Lung (tissue), 12 donors: ENCODE data around the gene PRKCH. TPM values are rescaled to one million over a fixed set of nuclear protein-coding genes. Genes with fewer than 3 reads are reported as not detected.

ENCODE experiments used
- ATAC-seq: fragments of 200-7000 bp; cut with Tn5 transposase; one replicate; pipeline ENCODE4 v1.9.1; 2020; ENCODE audit warnings: moderate number of reproducible peaks; ENCODE audit not compliant: insufficient read depth, low FRiP score
- DNase-seq, 3 donors: peaks; one replicate each; pipeline ENCODE4 v3.0.0-alpha.2; 2013 to 2017
- H3K27ac ChIP-seq, 2 donors: one replicate each; pipeline ENCODE4 v1.5.1; 2013; ENCODE audit warnings: mild to moderate bottlenecking in 2 of 2, moderate library complexity in 2 of 2, control low read depth in 1 of 2, inconsistent platforms in 1 of 2, low read depth in 1 of 2, low read length in 1 of 2
- H3K27me3 ChIP-seq, 3 donors: one replicate each; pipeline ENCODE4 v1.5.1; 2013; ENCODE audit warnings: low read length in 2 of 3; ENCODE audit not compliant: control insufficient read depth in 3 of 3, insufficient read depth in 3 of 3
- H3K36me3 ChIP-seq, 4 donors: one replicate each; pipeline ENCODE4 v1.5.1; 2013; ENCODE audit warnings: low read length in 4 of 4, mild to moderate bottlenecking in 1 of 4, moderate library complexity in 1 of 4; ENCODE audit not compliant: control insufficient read depth in 4 of 4, insufficient read depth in 4 of 4
- H3K4me1 ChIP-seq, 5 donors: one replicate each; pipeline ENCODE4 v1.5.1; 2013; ENCODE audit warnings: low read length in 5 of 5, mild to moderate bottlenecking in 2 of 5, moderate library complexity in 1 of 5; ENCODE audit not compliant: control insufficient read depth in 5 of 5, insufficient read depth in 5 of 5
- H3K4me3 ChIP-seq: one replicate; pipeline ENCODE4 v1.5.1; 2013; ENCODE audit warnings: mild to moderate bottlenecking, control low read depth, moderate library complexity
- H3K9ac ChIP-seq, 2 donors: one replicate each; pipeline ENCODE4 v1.5.1; 2013; ENCODE audit warnings: low read length in 2 of 2, control low read depth in 1 of 2; ENCODE audit not compliant: insufficient read depth in 1 of 2
- H3K9me3 ChIP-seq, 4 donors: one replicate each; pipeline ENCODE4 v1.5.1; 2013; ENCODE audit warnings: low read length in 3 of 4, mild to moderate bottlenecking in 1 of 4, moderate library complexity in 1 of 4; ENCODE audit not compliant: control insufficient read depth in 4 of 4, insufficient read depth in 3 of 4
- WGBS, 2 donors: extraction: QIAGEN DNeasy Blood & Tissue Kit; methylation state at CpG; one replicate each; pipeline ENCODE4 v1.1.7; 2013; 5-methylcytosine and 5-hydroxymethylcytosine counted together
- polyA plus RNA-seq, 2 donors: library from polyadenylated mRNA; stranded (reverse); fragments of 200-250 nt; gene quantifications; one replicate each; pipeline ENCODE4 v1.2.1, GENCODE V29; 2013
- total RNA-seq, 2 donors: library from RNA; depleted of rRNA in 1 of 2; stranded (reverse); fragments of >200 nt in 1 of 2; gene quantifications; one replicate each; pipeline ENCODE4 v1.2.1, GENCODE V29; 2014 to 2021
- TF ChIP-seq, protein P1 (sequence below): IDR thresholded peaks from 2 replicates; pipeline ENCODE4 v1.5.1; 2012; ENCODE audit warnings: mild to moderate bottlenecking; ENCODE audit errors: control extremely low read depth, extremely low read depth
- donor health status: control.
- donor health status: control.
- donor health status: Bipolar disorder and iron deficiency.
- donor health status: healthy.
- donor health status: DM: yes; HTN: yes; CAD: no.

PRKCH gene
- total and polyA plus RNA-seq, 4 donors, result 12.9 to 126 (median 51.4) TPM

- ATAC-seq, result no peak
- TF ChIP-seq, protein P1, sequence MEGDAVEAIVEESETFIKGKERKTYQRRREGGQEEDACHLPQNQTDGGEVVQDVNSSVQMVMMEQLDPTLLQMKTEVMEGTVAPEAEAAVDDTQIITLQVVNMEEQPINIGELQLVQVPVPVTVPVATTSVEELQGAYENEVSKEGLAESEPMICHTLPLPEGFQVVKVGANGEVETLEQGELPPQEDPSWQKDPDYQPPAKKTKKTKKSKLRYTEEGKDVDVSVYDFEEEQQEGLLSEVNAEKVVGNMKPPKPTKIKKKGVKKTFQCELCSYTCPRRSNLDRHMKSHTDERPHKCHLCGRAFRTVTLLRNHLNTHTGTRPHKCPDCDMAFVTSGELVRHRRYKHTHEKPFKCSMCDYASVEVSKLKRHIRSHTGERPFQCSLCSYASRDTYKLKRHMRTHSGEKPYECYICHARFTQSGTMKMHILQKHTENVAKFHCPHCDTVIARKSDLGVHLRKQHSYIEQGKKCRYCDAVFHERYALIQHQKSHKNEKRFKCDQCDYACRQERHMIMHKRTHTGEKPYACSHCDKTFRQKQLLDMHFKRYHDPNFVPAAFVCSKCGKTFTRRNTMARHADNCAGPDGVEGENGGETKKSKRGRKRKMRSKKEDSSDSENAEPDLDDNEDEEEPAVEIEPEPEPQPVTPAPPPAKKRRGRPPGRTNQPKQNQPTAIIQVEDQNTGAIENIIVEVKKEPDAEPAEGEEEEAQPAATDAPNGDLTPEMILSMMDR, result no peak
- no peaks in the 10 kb centered on the region for H3K9me3 ChIP-seq
- no peak for DNase-seq
- 79 to 83% methylated on average over 1 of the region's 1 CpG for WGBS, 2 donors
- no peak overlapping the region for H3K27ac ChIP-seq
- H3K27me3 ChIP-seq, result no peaks in the 10 kb centered on the region
- H3K4me3 ChIP-seq, result no peak overlapping the region
- H3K4me1 ChIP-seq, result peaks cover 0 to 10% (median 0%) of the 10 kb centered on the region in 5 donors
- H3K36me3 ChIP-seq, result peaks cover 0 to 2% (median 0%) of the 10 kb centered on the region in 4 donors
- no peak overlapping the region for H3K9ac ChIP-seq
Observed at GRCh38 chr14:61330511-61330910, 9.1 kb downstream of the PRKCH start.

DNA sequence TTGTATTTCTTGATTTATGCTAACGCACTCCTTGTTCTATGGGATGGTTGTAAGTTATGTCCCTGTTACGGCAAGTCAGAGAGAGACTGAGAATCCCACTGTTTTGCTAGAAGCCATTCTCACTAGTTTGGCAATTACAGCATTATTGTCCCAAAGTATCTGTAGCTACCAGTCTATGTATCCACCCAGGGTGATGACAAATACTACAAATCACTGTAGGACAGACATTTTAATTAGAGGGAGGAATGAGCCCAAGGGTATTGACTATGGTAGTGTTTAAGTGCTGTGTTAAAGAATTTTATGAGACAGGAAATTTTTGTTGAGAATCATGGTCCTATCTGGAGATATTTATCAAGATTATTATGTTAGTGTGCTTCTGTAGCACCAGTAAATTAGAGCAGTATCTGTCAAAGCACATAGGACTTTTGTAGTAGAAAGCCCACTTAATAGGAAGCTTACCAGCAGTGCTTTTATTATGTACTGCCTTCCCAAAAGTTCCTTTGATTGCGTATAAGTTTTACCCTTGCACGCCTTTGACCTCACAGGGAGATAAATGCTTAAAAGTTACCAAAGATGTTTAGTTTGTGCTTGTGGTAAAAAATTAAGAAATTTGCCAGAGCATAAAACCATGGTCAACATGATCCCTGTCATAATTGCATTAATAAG is 10.7 kb downstream of the PRKCH start:
- ATAC-seq (no peak), DNase-seq (no peak)
- Histone ChIP-seq H3K27me3 (no peaks in the 10 kb centered on the region), H3K4me1 (peaks cover 0 to 10% (median 0%) of the 10 kb centered on the region in 5 donors), H3K4me3 (no peak overlapping the region), H3K36me3 (peaks cover 0 to 2% (median 0%) of the 10 kb centered on the region in 4 donors), H3K9ac (no peak overlapping the region), H3K27ac (no peak overlapping the region), H3K9me3 (no peaks in the 10 kb centered on the region)
- TF ChIP-seq, protein P1, result no peak
- 87% methylated on average over 4 of the region's 4 CpGs for WGBS, 2 donors

GRCh38 chr14:61332658-61333029 is 11.3 kb downstream of the PRKCH start:
- TF ChIP-seq, protein P1, result no peak
- Histone ChIP-seq H3K27ac (no peak overlapping the region), H3K4me1 (peaks cover 0 to 12% (median 0%) of the 10 kb centered on the region in 5 donors), H3K27me3 (no peaks in the 10 kb centered on the region), H3K9ac (no peak overlapping the region), H3K9me3 (no peaks in the 10 kb centered on the region), H3K36me3 (peaks cover 0 to 2% (median 0%) of the 10 kb centered on the region in 4 donors), H3K4me3 (no peak overlapping the region)
- WGBS, 2 donors, result 82 to 83% methylated on average over 8 of the region's 8 CpGs
- no peak for DNase-seq
- no peak for ATAC-seq
